Measurements from ENCODE around the gene CCBE1.

CCBE1 gene

GRCh38 chr18:59565957-59566356, 131.3 kb downstream of the CCBE1 start:
- no peak for DNase-seq

- no peak for DNase-seq
These were observed 132.7 kb downstream of the CCBE1 start for GRCh38 chr18:59564561-59564960.

GRCh38 chr18:59563176-59563785, 133.9 kb downstream of the CCBE1 start:
- DNase-seq: no peak

- no peak for DNase-seq
These were observed 134.5 kb downstream of the CCBE1 start for GRCh38 chr18:59562751-59563150.

- no peak for DNase-seq
These were observed 135.6 kb downstream of the CCBE1 start for GRCh38 chr18:59561612-59562011.

- no peak for DNase-seq
These were observed 136.7 kb downstream of the CCBE1 start for GRCh38 chr18:59560556-59560955.

GRCh38 chr18:59559528-59559927, 137.7 kb downstream of the CCBE1 start:
- DNase-seq: no peak

- no peak for DNase-seq
These were observed 141.1 kb downstream of the CCBE1 start for GRCh38 chr18:59555995-59556659.

GRCh38 chr18:59554796-59555335, 142.4 kb downstream of the CCBE1 start:
- DNase-seq: no peak

GRCh38 chr18:59553273-59553870, 143.9 kb downstream of the CCBE1 start:
- no peak for DNase-seq

GRCh38 chr18:59551902-59552635, 145.2 kb downstream of the CCBE1 start:
- DNase-seq: no peak

GRCh38 chr18:59550174-59550516, 147.1 kb downstream of the CCBE1 start:
- no peak for DNase-seq

GRCh38 chr18:59549503-59550173, 147.6 kb downstream of the CCBE1 start:
- DNase-seq: no peak

- DNase-seq: no peak
These were observed 149.5 kb downstream of the CCBE1 start for GRCh38 chr18:59547581-59548182.

GRCh38 chr18:59546188-59546587, 151.0 kb downstream of the CCBE1 start:
- DNase-seq: no peak

- no peak for DNase-seq
These were observed 156.4 kb downstream of the CCBE1 start for GRCh38 chr18:59540780-59541179.

GRCh38 chr18:59540346-59540745, 156.9 kb downstream of the CCBE1 start:
- DNase-seq: no peak

- no peak for DNase-seq
These were observed 158.1 kb downstream of the CCBE1 start for GRCh38 chr18:59539108-59539507.

- DNase-seq: no peak
These were observed 159.6 kb downstream of the CCBE1 start for GRCh38 chr18:59537579-59537978.

- no peak for DNase-seq
These were observed 161.1 kb downstream of the CCBE1 start for GRCh38 chr18:59536166-59536565.

- DNase-seq: no peak
These were observed 162.2 kb downstream of the CCBE1 start for GRCh38 chr18:59535055-59535454.

GRCh38 chr18:59528866-59529265, 168.4 kb downstream of the CCBE1 start:
- DNase-seq: no peak

Data from NCI-H2107 (cell line).